Measurements from ENCODE around the gene POU2F1.
"Not testable (repeated sequence)": the region's sequence is repeated elsewhere in the genome, so short reads cannot be mapped to it uniquely, and the experiment has no call there.

The POU2F1 gene

GRCh38 chr1:167319206-167319605, 98.5 kb downstream of the POU2F1 start:
- DNase-seq = not testable (repeated sequence)

GRCh38 chr1:167322483-167322882, 101.8 kb downstream of the POU2F1 start:
- no peak for DNase-seq

- no peak for DNase-seq
These were observed 104.5 kb downstream of the POU2F1 start for GRCh38 chr1:167325151-167325550.

GRCh38 chr1:167328306-167328815, 107.7 kb downstream of the POU2F1 start:
- DNase-seq = no peak

GRCh38 chr1:167328816-167329483, 108.3 kb downstream of the POU2F1 start:
- DNase-seq = no peak

- no peak for DNase-seq
These were observed 110.1 kb downstream of the POU2F1 start for GRCh38 chr1:167330601-167331293.

- no peak for DNase-seq
These were observed 111.0 kb downstream of the POU2F1 start for GRCh38 chr1:167331650-167332049.

GRCh38 chr1:167332503-167332902, 111.8 kb downstream of the POU2F1 start:
- no peak for DNase-seq

GRCh38 chr1:167333124-167333523, 112.4 kb downstream of the POU2F1 start:
- no peak for DNase-seq

GRCh38 chr1:167333703-167334102, 113.0 kb downstream of the POU2F1 start:
- no peak for DNase-seq

- DNase-seq = no peak
These were observed 118.7 kb downstream of the POU2F1 start for GRCh38 chr1:167339405-167339804.

- no peak for DNase-seq
These were observed 122.2 kb downstream of the POU2F1 start for GRCh38 chr1:167342846-167343245.

GRCh38 chr1:167344112-167344511, 123.4 kb downstream of the POU2F1 start:
- no peak for DNase-seq

GRCh38 chr1:167344615-167345385, 124.1 kb downstream of the POU2F1 start:
- no peak for DNase-seq

- DNase-seq = no peak
These were observed 124.7 kb downstream of the POU2F1 start for GRCh38 chr1:167345386-167345733.

GRCh38 chr1:167357305-167357704, 136.6 kb downstream of the POU2F1 start:
- no peak for DNase-seq

- DNase-seq = no peak
These were observed 138.6 kb downstream of the POU2F1 start for GRCh38 chr1:167359295-167359694.

- DNase-seq = no peak
These were observed 139.4 kb downstream of the POU2F1 start for GRCh38 chr1:167360120-167360519.

- no peak for DNase-seq
These were observed 142.0 kb downstream of the POU2F1 start for GRCh38 chr1:167362638-167363037.

- no peak for DNase-seq
These were observed 144.1 kb downstream of the POU2F1 start for GRCh38 chr1:167364826-167365225.

- no peak for DNase-seq
These were observed 144.7 kb downstream of the POU2F1 start for GRCh38 chr1:167365360-167365759.

GRCh38 chr1:167367705-167368104, 147.0 kb downstream of the POU2F1 start:
- DNase-seq = no peak

- DNase-seq = no peak
These were observed 148.5 kb downstream of the POU2F1 start for GRCh38 chr1:167369175-167369574.

GRCh38 chr1:167369933-167370332, 149.2 kb downstream of the POU2F1 start:
- DNase-seq = no peak

Data from NCI-H446 treated with DMSO at 0.1 percent for 48 hours (cell line).